ENCODE results near the gene HSD17B14.
A peak's percentile ranks its signal among the peaks of the same experiment; 100 is the strongest.
"Not testable (repeated sequence)": the region's sequence is repeated elsewhere in the genome, so short reads cannot be mapped to it uniquely, and the experiment has no call there.

HSD17B14 gene

GRCh38 chr19:48872884-48873475 lies 36.7 kb upstream of the HSD17B14 start:
- peaks cover 59% of the 10 kb centered on the region for H3K36me3 Mint-ChIP-seq (ENCODE audit: low read depth)
- peak overlapping the region; percentile 100 for H3K4me3 Mint-ChIP-seq
- intact Hi-C loops (cut with micrococcal nuclease) = loop anchor here (1.0 to 2.0 kb wide), 2 partner anchors 34 to 94 kb away; no protein-coding TSS in a partner anchor
- peaks cover 57% of the 10 kb centered on the region for H3K4me1 Mint-ChIP-seq (ENCODE audit: low read depth)
- peak overlapping the region; percentile 100 for H3K27ac Mint-ChIP-seq
- no peaks in the 10 kb centered on the region for H3K9me3 Mint-ChIP-seq
- peaks cover 4% of the 10 kb centered on the region for H3K27me3 Mint-ChIP-seq

- Mint-ChIP-seq H3K4me1 (ENCODE audit: low read depth) (peaks cover 52% of the 10 kb centered on the region), H3K4me3 (peak within 1 kb of the TSS; percentile 100), H3K27me3 (peaks cover 7% of the 10 kb centered on the region), H3K36me3 (ENCODE audit: low read depth) (peaks cover 52% of the 10 kb centered on the region), H3K9me3 (no peaks in the 10 kb centered on the region), H3K27ac (peak within 1 kb of the TSS; percentile 100)
- intact Hi-C loops (cut with micrococcal nuclease) = loop anchor here (1.0 to 2.0 kb wide), 2 partner anchors 34 to 95 kb away; no protein-coding TSS in a partner anchor
Observed at GRCh38 chr19:48872182-48872883, 36.0 kb upstream of the HSD17B14 start, which contains the start of gene PPP1R15A. Gene PPP1R15A (plus strand): TSS chr19:48872421. CDS start chr19:48873234, 813 bp downstream.

GRCh38 chr19:48871471-48872181 lies 35.3 kb upstream of the HSD17B14 start:
- peaks cover 45% of the 10 kb centered on the region for H3K36me3 Mint-ChIP-seq (ENCODE audit: low read depth)
- intact Hi-C loops (cut with micrococcal nuclease) = loop anchor here (1.0 to 2.0 kb wide), 2 partner anchors 33 to 96 kb away; no protein-coding TSS in a partner anchor
- H3K9me3 Mint-ChIP-seq, H3K4me3 Mint-ChIP-seq: not testable (repeated sequence)
- H3K4me1 Mint-ChIP-seq (ENCODE audit: low read depth) = peaks cover 48% of the 10 kb centered on the region
- H3K27me3 Mint-ChIP-seq = peaks cover 14% of the 10 kb centered on the region
- peak overlapping the region; percentile 100 for H3K27ac Mint-ChIP-seq

GRCh38 chr19:48870048-48870447 lies 33.8 kb upstream of the HSD17B14 start:
- no peaks in the 10 kb centered on the region for H3K9me3 Mint-ChIP-seq
- peaks cover 27% of the 10 kb centered on the region for H3K27me3 Mint-ChIP-seq
- no peak overlapping the region for H3K4me3 Mint-ChIP-seq
- peaks cover 32% of the 10 kb centered on the region for H3K4me1 Mint-ChIP-seq (ENCODE audit: low read depth)
- H3K27ac Mint-ChIP-seq = no peak overlapping the region
- intact Hi-C loops (cut with micrococcal nuclease) = no loop called here
- peaks cover 30% of the 10 kb centered on the region for H3K36me3 Mint-ChIP-seq (ENCODE audit: low read depth)

DNA sequence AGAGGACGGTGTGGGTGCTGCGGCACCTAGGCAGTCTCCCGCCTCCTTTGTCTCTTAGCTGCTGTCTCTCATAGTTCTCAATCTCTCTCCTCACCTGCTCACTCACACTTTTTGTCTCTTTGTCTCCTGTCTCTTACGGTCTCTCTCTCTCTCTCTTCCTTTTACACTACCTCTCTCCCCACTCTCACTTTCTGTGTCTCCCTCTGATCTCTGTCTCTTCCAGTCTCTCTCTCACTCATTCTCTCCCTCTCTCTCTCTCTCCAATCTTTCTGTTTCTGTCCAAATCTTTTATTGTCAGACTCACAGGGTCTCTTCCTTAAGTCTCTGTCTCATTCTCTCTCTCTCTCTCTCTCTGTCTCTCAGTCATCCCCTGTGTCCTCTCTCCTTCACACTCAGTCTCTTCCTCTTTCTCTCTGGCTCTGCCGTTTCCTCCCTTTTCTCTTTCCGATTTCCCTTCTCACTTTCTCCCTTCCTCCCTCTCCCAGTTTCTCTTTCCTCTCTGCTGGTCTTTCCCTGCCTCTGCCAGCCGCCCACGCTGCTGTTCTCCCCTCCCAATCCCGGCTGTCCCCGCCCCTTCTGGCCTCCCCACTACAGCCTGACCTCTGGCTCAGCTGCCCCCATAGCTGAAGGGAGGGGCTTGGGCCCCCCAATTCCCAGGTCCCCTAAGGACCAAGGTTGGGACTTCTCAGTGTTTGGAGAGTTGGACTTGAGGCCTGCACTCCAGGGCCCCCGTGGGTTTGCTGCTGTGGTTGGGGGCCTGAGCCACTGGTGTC lies 32.0 kb upstream of the HSD17B14 start, which contains the start of gene PLEKHA4:
Gene PLEKHA4 (minus strand): TSS at position 504 of the 773 bp plus-strand sequence. CDS start 997 bp downstream, outside the sequence.
- H3K27me3 Mint-ChIP-seq = peaks cover 32% of the 10 kb centered on the region
- H3K27ac Mint-ChIP-seq = peak within 1 kb of the TSS; percentile 31

DNA sequence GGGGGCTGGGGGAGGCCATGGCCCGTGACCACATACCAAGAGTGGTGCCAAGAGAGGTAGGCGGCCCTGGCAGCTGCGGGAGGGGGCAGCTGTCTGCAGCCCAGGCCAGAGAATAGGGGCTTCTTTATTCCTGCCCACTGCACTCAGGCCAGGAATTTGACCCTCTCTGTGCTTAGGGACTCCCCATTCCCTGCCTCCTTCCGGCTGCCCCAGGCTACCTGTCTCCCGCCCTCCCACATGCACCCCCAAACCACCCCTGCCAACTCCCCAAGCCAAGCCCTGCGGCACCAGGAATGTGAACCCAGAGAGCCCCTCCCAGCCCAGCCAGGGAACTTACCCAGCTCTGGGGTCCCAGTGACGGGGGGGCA lies 31.4 kb upstream of the HSD17B14 start:
- intact Hi-C loops (cut with micrococcal nuclease) = no loop called here
- peaks cover 15% of the 10 kb centered on the region for H3K4me1 Mint-ChIP-seq (ENCODE audit: low read depth)
- peak overlapping the region; percentile 31 for H3K27ac Mint-ChIP-seq
- H3K36me3 Mint-ChIP-seq (ENCODE audit: low read depth) = peaks cover 6% of the 10 kb centered on the region
- H3K4me3 Mint-ChIP-seq = no peak overlapping the region
- H3K27me3 Mint-ChIP-seq = peaks cover 34% of the 10 kb centered on the region
- H3K9me3 Mint-ChIP-seq = no peaks in the 10 kb centered on the region

More for the DNA sequence above, 32.0 kb upstream of the HSD17B14 start, which contains the start of gene PLEKHA4:
- H3K9me3 Mint-ChIP-seq = no peaks in the 10 kb centered on the region
- intact Hi-C loops (cut with micrococcal nuclease) = no loop called here
- H3K36me3 Mint-ChIP-seq (ENCODE audit: low read depth) = peaks cover 12% of the 10 kb centered on the region
- peaks cover 17% of the 10 kb centered on the region for H3K4me1 Mint-ChIP-seq (ENCODE audit: low read depth)
- H3K4me3 Mint-ChIP-seq = no peak within 1 kb of the TSS

- intact Hi-C loops (cut with micrococcal nuclease) = no loop called here
Observed at GRCh38 chr19:48867123-48867745, 30.9 kb upstream of the HSD17B14 start.

DNA sequence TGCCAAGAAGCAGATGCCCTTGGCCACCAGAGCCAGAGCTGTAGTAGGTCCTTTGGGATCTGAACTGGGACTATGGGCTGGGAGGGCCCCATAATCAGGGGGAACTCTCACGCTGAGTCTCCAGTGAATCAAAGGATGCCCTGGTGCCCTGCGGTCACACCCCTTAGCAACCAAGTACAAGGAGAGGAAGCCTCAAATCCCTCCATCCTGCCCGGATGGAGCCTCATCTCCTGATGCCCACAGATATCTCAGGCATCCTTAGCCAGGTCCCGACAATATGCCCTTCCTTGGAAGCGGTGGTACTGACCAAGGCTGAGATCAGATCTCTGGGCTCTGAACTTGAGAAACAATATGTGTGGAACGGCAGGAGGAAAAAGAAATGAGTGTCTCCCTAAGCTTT lies 30.4 kb upstream of the HSD17B14 start:
- intact Hi-C loops (cut with micrococcal nuclease) = no loop called here
- Mint-ChIP-seq H3K4me1 (ENCODE audit: low read depth) (peaks cover 15% of the 10 kb centered on the region), H3K36me3 (ENCODE audit: low read depth) (no peaks in the 10 kb centered on the region), H3K27me3 (peaks cover 37% of the 10 kb centered on the region), H3K27ac (no peak overlapping the region), H3K9me3 (no peaks in the 10 kb centered on the region), H3K4me3 (no peak overlapping the region)

More at GRCh38 chr19:48867123-48867745, 30.9 kb upstream of the HSD17B14 start:
- peaks cover 15% of the 10 kb centered on the region for H3K4me1 Mint-ChIP-seq (ENCODE audit: low read depth)
- no peak overlapping the region for H3K27ac Mint-ChIP-seq
- H3K36me3 Mint-ChIP-seq (ENCODE audit: low read depth) = peaks cover 1% of the 10 kb centered on the region
- no peak overlapping the region for H3K4me3 Mint-ChIP-seq
- H3K9me3 Mint-ChIP-seq = no peaks in the 10 kb centered on the region
- peaks cover 37% of the 10 kb centered on the region for H3K27me3 Mint-ChIP-seq

DNA sequence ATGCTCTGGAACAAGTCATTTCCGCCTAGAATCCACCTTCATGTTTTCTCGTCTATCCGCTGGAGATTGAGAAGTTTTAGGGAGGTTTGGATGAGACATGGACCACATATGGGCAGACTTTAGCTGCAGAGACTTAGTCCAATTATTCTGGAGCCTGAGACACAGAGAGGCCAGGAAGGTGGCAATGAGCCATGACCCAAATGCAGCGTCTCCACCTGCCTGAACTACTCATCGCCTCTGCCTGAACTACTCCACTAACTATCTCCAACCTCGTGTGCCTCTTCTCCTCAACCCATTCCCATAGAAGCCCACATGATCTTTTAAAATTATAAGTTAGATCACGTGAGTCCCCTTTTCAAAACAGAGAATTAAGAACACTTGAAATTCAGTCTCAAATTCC lies 26.5 kb upstream of the HSD17B14 start:
- Mint-ChIP-seq H3K27ac (no peak overlapping the region), H3K27me3 (peaks cover 44% of the 10 kb centered on the region), H3K4me1 (ENCODE audit: low read depth) (peaks cover 9% of the 10 kb centered on the region), H3K9me3 (no peaks in the 10 kb centered on the region), H3K36me3 (ENCODE audit: low read depth) (no peaks in the 10 kb centered on the region), H3K4me3 (no peak overlapping the region)
- intact Hi-C loops (cut with micrococcal nuclease) = no loop called here

DNA sequence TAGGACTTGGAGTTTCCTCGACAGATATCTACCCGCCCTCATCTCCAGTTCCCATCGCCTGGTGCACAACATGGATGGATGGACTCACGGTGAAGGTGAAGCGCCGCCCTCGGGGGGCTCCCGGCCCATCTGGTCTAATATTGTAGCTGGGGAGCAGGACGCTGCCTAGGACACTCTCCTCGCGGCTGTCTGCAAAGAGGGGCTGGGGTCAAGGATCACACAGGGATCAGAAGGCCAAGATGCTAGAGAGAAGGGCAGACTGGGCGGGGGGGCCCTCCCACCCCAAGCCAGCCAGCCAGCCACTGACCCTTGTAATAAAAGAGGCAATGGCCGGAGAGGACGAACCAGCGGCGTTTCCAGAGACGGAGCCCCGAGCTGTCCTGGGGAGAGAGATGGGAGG lies 25.0 kb upstream of the HSD17B14 start:
- Mint-ChIP-seq H3K27ac (no peak overlapping the region), H3K4me3 (no peak overlapping the region), H3K27me3 (peaks cover 31% of the 10 kb centered on the region), H3K9me3 (no peaks in the 10 kb centered on the region), H3K36me3 (ENCODE audit: low read depth) (no peaks in the 10 kb centered on the region), H3K4me1 (ENCODE audit: low read depth) (peaks cover 9% of the 10 kb centered on the region)
- intact Hi-C loops (cut with micrococcal nuclease) = no loop called here

- Mint-ChIP-seq H3K27me3 (peaks cover 21% of the 10 kb centered on the region), H3K9me3 (no peaks in the 10 kb centered on the region), H3K4me3 (peak overlapping the region; percentile 27), H3K27ac (peak overlapping the region; percentile 31), H3K4me1 (ENCODE audit: low read depth) (peaks cover 9% of the 10 kb centered on the region), H3K36me3 (ENCODE audit: low read depth) (no peaks in the 10 kb centered on the region)
- intact Hi-C loops (cut with micrococcal nuclease) = no loop called here
Observed at GRCh38 chr19:48859711-48860572, 23.7 kb upstream of the HSD17B14 start.

- peak overlapping the region; percentile 71 for H3K4me3 Mint-ChIP-seq
- peaks cover 19% of the 10 kb centered on the region for H3K27me3 Mint-ChIP-seq
- no peaks in the 10 kb centered on the region for H3K9me3 Mint-ChIP-seq
- H3K27ac Mint-ChIP-seq = peak overlapping the region; percentile 17
- intact Hi-C loops (cut with micrococcal nuclease) = no loop called here
- H3K36me3 Mint-ChIP-seq (ENCODE audit: low read depth) = no peaks in the 10 kb centered on the region
- peaks cover 9% of the 10 kb centered on the region for H3K4me1 Mint-ChIP-seq (ENCODE audit: low read depth)
Observed at GRCh38 chr19:48858984-48859710, 22.9 kb upstream of the HSD17B14 start.

Data from dendritic cell treated with granulocyte-macrophage colony-stimulating factor and Interleukin-4, amounts not matched to agents 40 ng/mL and 50 ng/mL, for 4 days (primary cell).